Nephron progenitor cell (in vitro differentiated cells): Measurements from ENCODE around the gene GAS7.

ENCODE experiments used
- DNase-seq: peaks from one replicate; pipeline ENCODE4 v3.0.0; 2021
- H3K27ac Mint-ChIP-seq: 2 replicates; pipeline ENCODE4 v1.8.0; 2021; ENCODE audit warnings: mild to moderate bottlenecking, moderate library complexity, mixed read lengths
- H3K27me3 Mint-ChIP-seq: 2 replicates; pipeline ENCODE4 v1.8.0; 2021; ENCODE audit warnings: mild to moderate bottlenecking, low read depth, mixed read lengths; ENCODE audit not compliant: poor library complexity
- H3K36me3 Mint-ChIP-seq: 2 replicates; pipeline ENCODE4 v1.8.0; 2021; ENCODE audit warnings: low read depth, mixed read lengths
- H3K4me1 Mint-ChIP-seq: 2 replicates; pipeline ENCODE4 v1.8.0; 2021; ENCODE audit warnings: mixed read lengths
- H3K4me3 Mint-ChIP-seq: 2 replicates; pipeline ENCODE4 v1.8.0; 2021; ENCODE audit warnings: mild to moderate bottlenecking, moderate library complexity, mixed read lengths
- H3K9me3 Mint-ChIP-seq: 2 replicates; pipeline ENCODE4 v1.8.0; 2021; ENCODE audit warnings: mild to moderate bottlenecking, moderate library complexity, mixed read lengths
- TF ChIP-seq, protein P1 (sequence below): fragments of 200-600 bp; sonication (generic); IDR thresholded peaks from 2 replicates; pipeline ENCODE4 v1.5.0; 2021; ENCODE audit warnings: antibody characterized with exemption

Gene GAS7

GRCh38 chr17:10107316-10108165 is 90.9 kb downstream of the GAS7 start:
- no peaks in the 10 kb centered on the region for H3K36me3 Mint-ChIP-seq
- TF ChIP-seq, protein P1, sequence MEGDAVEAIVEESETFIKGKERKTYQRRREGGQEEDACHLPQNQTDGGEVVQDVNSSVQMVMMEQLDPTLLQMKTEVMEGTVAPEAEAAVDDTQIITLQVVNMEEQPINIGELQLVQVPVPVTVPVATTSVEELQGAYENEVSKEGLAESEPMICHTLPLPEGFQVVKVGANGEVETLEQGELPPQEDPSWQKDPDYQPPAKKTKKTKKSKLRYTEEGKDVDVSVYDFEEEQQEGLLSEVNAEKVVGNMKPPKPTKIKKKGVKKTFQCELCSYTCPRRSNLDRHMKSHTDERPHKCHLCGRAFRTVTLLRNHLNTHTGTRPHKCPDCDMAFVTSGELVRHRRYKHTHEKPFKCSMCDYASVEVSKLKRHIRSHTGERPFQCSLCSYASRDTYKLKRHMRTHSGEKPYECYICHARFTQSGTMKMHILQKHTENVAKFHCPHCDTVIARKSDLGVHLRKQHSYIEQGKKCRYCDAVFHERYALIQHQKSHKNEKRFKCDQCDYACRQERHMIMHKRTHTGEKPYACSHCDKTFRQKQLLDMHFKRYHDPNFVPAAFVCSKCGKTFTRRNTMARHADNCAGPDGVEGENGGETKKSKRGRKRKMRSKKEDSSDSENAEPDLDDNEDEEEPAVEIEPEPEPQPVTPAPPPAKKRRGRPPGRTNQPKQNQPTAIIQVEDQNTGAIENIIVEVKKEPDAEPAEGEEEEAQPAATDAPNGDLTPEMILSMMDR: no peak
- no peaks in the 10 kb centered on the region for H3K9me3 Mint-ChIP-seq
- DNase-seq: no peak
- H3K27me3 Mint-ChIP-seq: peaks cover 20% of the 10 kb centered on the region
- H3K4me3 Mint-ChIP-seq: no peak overlapping the region
- H3K4me1 Mint-ChIP-seq: peaks cover 9% of the 10 kb centered on the region
- no peak overlapping the region for H3K27ac Mint-ChIP-seq

DNA sequence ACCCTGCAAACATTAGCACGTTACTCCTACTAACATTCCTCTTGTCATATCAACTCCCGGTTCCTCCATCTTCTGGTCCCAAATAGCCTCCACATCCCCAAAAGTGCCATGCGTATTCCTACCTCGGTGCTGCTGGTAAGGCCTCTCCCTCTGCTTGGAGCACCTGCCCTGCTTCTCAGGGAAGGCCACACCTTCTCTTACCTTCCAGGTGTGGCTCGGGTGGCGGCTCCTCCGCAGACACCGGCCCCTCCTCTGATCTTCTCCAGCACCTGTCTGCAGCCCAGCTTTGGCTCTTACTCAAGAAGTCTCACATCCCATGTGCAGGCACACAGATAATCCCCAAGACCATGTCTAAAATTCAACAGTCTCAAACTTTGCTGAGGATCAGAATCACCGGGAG is 92.3 kb downstream of the GAS7 start:
- H3K4me1 Mint-ChIP-seq: peaks cover 9% of the 10 kb centered on the region
- no peak overlapping the region for H3K4me3 Mint-ChIP-seq
- H3K27me3 Mint-ChIP-seq: peaks cover 15% of the 10 kb centered on the region
- no peaks in the 10 kb centered on the region for H3K36me3 Mint-ChIP-seq
- no peaks in the 10 kb centered on the region for H3K9me3 Mint-ChIP-seq
- DNase-seq: no peak
- TF ChIP-seq, protein P1: no peak
- no peak overlapping the region for H3K27ac Mint-ChIP-seq

GRCh38 chr17:10105513-10106001 is 92.8 kb downstream of the GAS7 start:
- Mint-ChIP-seq H3K27me3 (peaks cover 15% of the 10 kb centered on the region), H3K27ac (no peak overlapping the region), H3K9me3 (no peaks in the 10 kb centered on the region), H3K4me1 (peaks cover 9% of the 10 kb centered on the region), H3K36me3 (no peaks in the 10 kb centered on the region), H3K4me3 (no peak overlapping the region)
- DNase-seq: no peak
- TF ChIP-seq, protein P1: no peak

DNA sequence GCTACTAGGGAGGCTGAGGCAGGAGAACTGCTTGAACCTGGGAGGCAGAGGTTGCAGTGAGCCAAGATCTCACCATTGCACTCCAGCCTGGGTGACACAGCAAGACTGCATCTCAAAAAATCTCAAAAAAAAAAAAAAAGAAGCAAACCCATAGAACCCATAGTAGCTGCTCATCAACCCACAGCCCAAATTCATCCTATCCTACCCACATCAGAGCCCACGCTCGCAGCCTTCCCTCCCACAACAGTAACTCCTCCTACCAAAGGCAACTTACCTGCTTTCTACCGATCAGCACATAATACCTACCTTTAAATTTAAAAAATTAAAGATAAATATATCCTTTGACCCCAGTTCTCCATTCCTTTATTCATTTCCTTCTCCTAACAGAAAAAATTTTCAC is 94.7 kb downstream of the GAS7 start:
- no peak for DNase-seq
- H3K27ac Mint-ChIP-seq: no peak overlapping the region
- H3K9me3 Mint-ChIP-seq: no peaks in the 10 kb centered on the region
- peaks cover 20% of the 10 kb centered on the region for H3K27me3 Mint-ChIP-seq
- no peak overlapping the region for H3K4me3 Mint-ChIP-seq
- H3K36me3 Mint-ChIP-seq: no peaks in the 10 kb centered on the region
- TF ChIP-seq, protein P1: no peak
- H3K4me1 Mint-ChIP-seq: peaks cover 9% of the 10 kb centered on the region

DNA sequence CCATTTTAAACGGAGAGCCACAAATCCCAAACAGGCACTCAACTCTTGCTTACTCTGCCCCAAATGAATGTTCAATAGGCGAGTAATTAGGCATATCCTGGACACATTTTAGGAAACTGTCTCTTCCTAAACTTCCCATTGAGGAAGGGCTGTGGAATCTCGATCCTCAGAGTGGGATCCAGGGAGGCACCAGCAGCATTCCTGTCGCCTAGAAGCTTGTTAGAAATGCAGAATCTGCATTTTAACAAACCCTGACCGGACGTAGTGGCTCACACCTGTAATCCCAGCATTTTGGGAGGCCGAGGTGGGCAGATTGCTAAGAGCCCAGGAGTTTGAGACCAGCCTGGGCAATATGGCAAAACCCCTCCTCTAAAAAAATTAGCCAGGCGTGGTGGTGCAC is 95.6 kb downstream of the GAS7 start:
- DNase-seq: no peak

More for the DNA sequence above, 95.6 kb downstream of the GAS7 start:
- Mint-ChIP-seq H3K27me3 (peaks cover 21% of the 10 kb centered on the region), H3K4me1 (peaks cover 9% of the 10 kb centered on the region), H3K4me3 (no peak overlapping the region), H3K27ac (no peak overlapping the region), H3K9me3 (no peaks in the 10 kb centered on the region), H3K36me3 (no peaks in the 10 kb centered on the region)
- TF ChIP-seq, protein P1: no peak
